H9 (cell line): ENCODE measurements around the gene PSMD6. TPM values are rescaled to one million over a fixed set of nuclear protein-coding genes. Genes with fewer than 3 reads are reported as not detected.

ENCODE experiments used
- DNase-seq: peaks from one replicate; pipeline ENCODE4 v3.0.0-alpha.2; 2017
- H2AFZ ChIP-seq: one replicate; pipeline ENCODE4 v1.6.1; 2013; ENCODE audit warnings: mild to moderate bottlenecking, low read length, control low read depth, moderate library complexity
- H2AK5ac ChIP-seq: 2 replicates; pipeline ENCODE4 v1.6.1; 2013; ENCODE audit warnings: low read length, control low read depth, mixed read lengths; ENCODE audit not compliant: insufficient read length
- H2BK120ac ChIP-seq: one replicate; pipeline ENCODE4 v1.6.1; 2013; ENCODE audit warnings: low read depth, mild to moderate bottlenecking, low read length, control low read depth, inconsistent platforms; ENCODE audit not compliant: poor library complexity, severe bottlenecking
- H2BK12ac ChIP-seq: 2 replicates; pipeline ENCODE4 v1.6.1; 2013; ENCODE audit warnings: low read length, control low read depth, mixed read lengths, low read depth; ENCODE audit not compliant: insufficient read length
- H2BK15ac ChIP-seq: 2 replicates; pipeline ENCODE4 v1.6.1; 2013; ENCODE audit warnings: low read depth, low read length, control low read depth
- H2BK20ac ChIP-seq: one replicate; pipeline ENCODE4 v1.6.1; 2013; ENCODE audit warnings: low read depth, mild to moderate bottlenecking, low read length, control low read depth, inconsistent platforms; ENCODE audit not compliant: poor library complexity, severe bottlenecking
- H2BK5ac ChIP-seq: 2 replicates; pipeline ENCODE4 v1.6.1; 2013; ENCODE audit warnings: low read length, control low read depth, mixed read lengths; ENCODE audit not compliant: insufficient read length
- H3K14ac ChIP-seq: 2 replicates; pipeline ENCODE4 v1.6.1; 2013; ENCODE audit warnings: low read length, control low read depth; ENCODE audit not compliant: insufficient read depth
- H3K18ac ChIP-seq: 2 replicates; pipeline ENCODE4 v1.6.1; 2013; ENCODE audit warnings: low read depth, mild to moderate bottlenecking, mixed read lengths, low read length, control low read depth; ENCODE audit not compliant: insufficient read length
- H3K23ac ChIP-seq: 2 replicates; pipeline ENCODE4 v1.6.1; 2013; ENCODE audit warnings: low read length, control low read depth, mixed read lengths, low read depth; ENCODE audit not compliant: insufficient read length
- H3K23me2 ChIP-seq: 2 replicates; pipeline ENCODE4 v1.6.1; 2013; ENCODE audit warnings: low read depth, mild to moderate bottlenecking, mixed read lengths, low read length, control low read depth; ENCODE audit not compliant: insufficient read length, poor library complexity, severe bottlenecking
- H3K27ac ChIP-seq: 2 replicates; pipeline ENCODE4 v1.5.1; 2013; ENCODE audit warnings: low read length, control low read depth, mixed read lengths, low read depth; ENCODE audit not compliant: insufficient read length
- H3K27me3 ChIP-seq: 2 replicates; pipeline ENCODE4 v1.6.1; 2013; ENCODE audit warnings: low read length, control low read depth, inconsistent platforms; ENCODE audit not compliant: insufficient read depth
- H3K4ac ChIP-seq: 2 replicates; pipeline ENCODE4 v1.6.1; 2013; ENCODE audit warnings: low read depth, mild to moderate bottlenecking, control low read depth, inconsistent platforms, low read length, moderate library complexity
- H3K4me1 ChIP-seq: 2 replicates; pipeline ENCODE4 v1.6.1; 2013; ENCODE audit warnings: low read length, control low read depth, inconsistent platforms; ENCODE audit not compliant: insufficient read depth
- H3K4me2 ChIP-seq: 2 replicates; pipeline ENCODE4 v1.6.1; 2013; ENCODE audit warnings: low read length, control low read depth, mixed read lengths; ENCODE audit not compliant: insufficient read length, insufficient read depth
- H3K56ac ChIP-seq: 2 replicates; pipeline ENCODE4 v1.6.1; 2013; ENCODE audit warnings: low read depth, mild to moderate bottlenecking, mixed read lengths, low read length, control low read depth; ENCODE audit not compliant: insufficient read length
- H3K79me1 ChIP-seq: 2 replicates; pipeline ENCODE4 v1.6.1; 2013; ENCODE audit warnings: low read depth, mild to moderate bottlenecking, moderate library complexity, low read length, control low read depth, inconsistent platforms; ENCODE audit not compliant: insufficient read depth, poor library complexity, severe bottlenecking
- H3K79me2 ChIP-seq: 2 replicates; pipeline ENCODE4 v1.6.1; 2013; ENCODE audit warnings: low read length, control low read depth, inconsistent platforms; ENCODE audit not compliant: insufficient read depth
- H3K9ac ChIP-seq: 2 replicates; pipeline ENCODE4 v1.6.1; 2013; ENCODE audit warnings: low read length, control low read depth, mixed read lengths; ENCODE audit not compliant: insufficient read length; ENCODE audit errors: extremely low read depth
- H3K9me3 ChIP-seq: one replicate; pipeline ENCODE4 v1.6.1; 2013; ENCODE audit warnings: low read depth, low read length, inconsistent platforms; ENCODE audit not compliant: control insufficient read depth
- H3T11ph ChIP-seq: one replicate; pipeline ENCODE4 v1.6.1; 2013; ENCODE audit warnings: mild to moderate bottlenecking, low read length, control low read depth, inconsistent platforms
- H4K20me1 ChIP-seq: one replicate; pipeline ENCODE4 v1.6.1; 2013; ENCODE audit not compliant: control insufficient read depth, insufficient read length, insufficient read depth
- H4K5ac ChIP-seq: 2 replicates; pipeline ENCODE4 v1.6.1; 2013; ENCODE audit warnings: low read depth, mild to moderate bottlenecking, mixed read lengths, low read length, control low read depth; ENCODE audit not compliant: insufficient read length
- H4K8ac ChIP-seq: replicated peaks from 2 replicates; pipeline ENCODE4 v1.6.1; 2013; ENCODE audit warnings: low read length, control low read depth, mixed read lengths, low read depth; ENCODE audit not compliant: insufficient read length
- H4K91ac ChIP-seq: 2 replicates; pipeline ENCODE4 v1.6.1; 2013; ENCODE audit warnings: low read depth, mild to moderate bottlenecking, moderate library complexity, mixed read lengths, low read length, control low read depth; ENCODE audit not compliant: insufficient read length
- H3K27ac Mint-ChIP-seq, 3 experiments: 2 replicates in 2 of 3; 3 replicates in 1 of 3; pipeline ENCODE4 v1.8.0; 2020 to 2021; ENCODE audit warnings: mixed read lengths in 3 of 3, mild to moderate bottlenecking in 1 of 3, moderate library complexity in 1 of 3
- H3K27me3 Mint-ChIP-seq: 2 replicates; pipeline ENCODE4 v1.8.0; 2021; ENCODE audit warnings: low read depth, mild to moderate bottlenecking, moderate library complexity, mixed read lengths
- H3K36me3 Mint-ChIP-seq, 3 experiments: 2 replicates in 2 of 3; 3 replicates in 1 of 3; pipeline ENCODE4 v1.8.0; 2020 to 2021; ENCODE audit warnings: low read depth in 3 of 3, mixed read lengths in 3 of 3; ENCODE audit not compliant: insufficient read depth in 1 of 3
- H3K4me1 Mint-ChIP-seq, 2 experiments: 2 replicates each; pipeline ENCODE4 v1.8.0; 2020; ENCODE audit warnings: mixed read lengths in 2 of 2
- H3K4me3 Mint-ChIP-seq, 2 experiments: 2 replicates in 1 of 2; 3 replicates in 1 of 2; pipeline ENCODE4 v1.8.0; 2020 to 2021; ENCODE audit warnings: mild to moderate bottlenecking in 2 of 2, mixed read lengths in 2 of 2, moderate library complexity in 1 of 2
- H3K9me3 Mint-ChIP-seq, 2 experiments: 2 replicates in 1 of 2; 3 replicates in 1 of 2; pipeline ENCODE4 v1.8.0; 2020; ENCODE audit warnings: mild to moderate bottlenecking in 2 of 2, mixed read lengths in 2 of 2, moderate library complexity in 1 of 2
- WGBS: extraction: QIAGEN DNeasy Blood & Tissue Kit; methylation state at CpG from one replicate; pipeline ENCODE4 v1.1.7; 2013; ENCODE audit warnings: missing lambda C conversion rate, low lambda C conversion rate, mixed read lengths; ENCODE audit not compliant: insufficient read length; ENCODE audit errors: extremely low coverage; 5-methylcytosine and 5-hydroxymethylcytosine counted together
- total RNA-seq: library from RNA; stranded (reverse); gene quantifications from 2 replicates; pipeline ENCODE4 v1.2.1, GENCODE V29; 2021
- TF ChIP-seq, protein P1 (sequence below): fragments of 200-600 bp; sonication (generic); conservative IDR thresholded peaks from 3 replicates; pipeline ENCODE4 v1.8.0; 2021; ENCODE audit warnings: antibody characterized with exemption, mild to moderate bottlenecking

PSMD6 gene
- total RNA-seq, 1 experiment from 2014 or later = 112 TPM

- Histone ChIP-seq H3K23ac (no peak overlapping the region), H3K9ac (no peak overlapping the region), H2AK5ac (no peak overlapping the region), H2AFZ (no peak overlapping the region), H2BK5ac (no peak overlapping the region), H3K27me3 (no peaks in the 10 kb centered on the region), H3K14ac (no peak overlapping the region), H4K8ac (no peak overlapping the region), H2BK12ac (no peak overlapping the region), H2BK20ac (no peak overlapping the region), H2BK120ac (no peak overlapping the region), H3K56ac (no peak overlapping the region), H3K18ac (no peak overlapping the region), H3K4ac (no peak overlapping the region), H3K79me1 (no peaks in the 10 kb centered on the region), H4K20me1 (no peaks in the 10 kb centered on the region), H2BK15ac (no peak overlapping the region), H3K79me2 (no peaks in the 10 kb centered on the region), H3K23me2 (no peaks in the 10 kb centered on the region), H4K91ac (no peak overlapping the region), H4K5ac (no peak overlapping the region), H3K4me2 (no peak overlapping the region), H3T11ph (no peak overlapping the region), H3K9me3 (no peaks in the 10 kb centered on the region), H3K27ac (no peak overlapping the region), H3K4me1 (peaks cover 2% of the 10 kb centered on the region; the same call in 1 of the 2 replicates)
- no peak overlapping the region; a peak in 1 of 7 replicates for H3K27ac Mint-ChIP-seq
- WGBS = no CpG with 5 or more reads among the region's 5 CpGs
- TF ChIP-seq, protein P1, sequence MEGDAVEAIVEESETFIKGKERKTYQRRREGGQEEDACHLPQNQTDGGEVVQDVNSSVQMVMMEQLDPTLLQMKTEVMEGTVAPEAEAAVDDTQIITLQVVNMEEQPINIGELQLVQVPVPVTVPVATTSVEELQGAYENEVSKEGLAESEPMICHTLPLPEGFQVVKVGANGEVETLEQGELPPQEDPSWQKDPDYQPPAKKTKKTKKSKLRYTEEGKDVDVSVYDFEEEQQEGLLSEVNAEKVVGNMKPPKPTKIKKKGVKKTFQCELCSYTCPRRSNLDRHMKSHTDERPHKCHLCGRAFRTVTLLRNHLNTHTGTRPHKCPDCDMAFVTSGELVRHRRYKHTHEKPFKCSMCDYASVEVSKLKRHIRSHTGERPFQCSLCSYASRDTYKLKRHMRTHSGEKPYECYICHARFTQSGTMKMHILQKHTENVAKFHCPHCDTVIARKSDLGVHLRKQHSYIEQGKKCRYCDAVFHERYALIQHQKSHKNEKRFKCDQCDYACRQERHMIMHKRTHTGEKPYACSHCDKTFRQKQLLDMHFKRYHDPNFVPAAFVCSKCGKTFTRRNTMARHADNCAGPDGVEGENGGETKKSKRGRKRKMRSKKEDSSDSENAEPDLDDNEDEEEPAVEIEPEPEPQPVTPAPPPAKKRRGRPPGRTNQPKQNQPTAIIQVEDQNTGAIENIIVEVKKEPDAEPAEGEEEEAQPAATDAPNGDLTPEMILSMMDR = no peak
- H3K9me3 Mint-ChIP-seq = no peaks in the 10 kb centered on the region
- DNase-seq = no peak
- no peak overlapping the region for H3K4me3 Mint-ChIP-seq
- peaks cover 6 to 8% of the 10 kb centered on the region in 2 experiments; a peak in 2 of 4 replicates for H3K4me1 Mint-ChIP-seq
- no peaks in the 10 kb centered on the region for H3K27me3 Mint-ChIP-seq
- peaks cover 4 to 40% (median 25%) of the 10 kb centered on the region in 3 experiments; a peak in 6 of 7 replicates for H3K36me3 Mint-ChIP-seq
These were observed 32.6 kb downstream of the PSMD6 start for GRCh38 chr3:63990733-63991132.
